ENCODE results near the gene SLC4A2.

DNA sequence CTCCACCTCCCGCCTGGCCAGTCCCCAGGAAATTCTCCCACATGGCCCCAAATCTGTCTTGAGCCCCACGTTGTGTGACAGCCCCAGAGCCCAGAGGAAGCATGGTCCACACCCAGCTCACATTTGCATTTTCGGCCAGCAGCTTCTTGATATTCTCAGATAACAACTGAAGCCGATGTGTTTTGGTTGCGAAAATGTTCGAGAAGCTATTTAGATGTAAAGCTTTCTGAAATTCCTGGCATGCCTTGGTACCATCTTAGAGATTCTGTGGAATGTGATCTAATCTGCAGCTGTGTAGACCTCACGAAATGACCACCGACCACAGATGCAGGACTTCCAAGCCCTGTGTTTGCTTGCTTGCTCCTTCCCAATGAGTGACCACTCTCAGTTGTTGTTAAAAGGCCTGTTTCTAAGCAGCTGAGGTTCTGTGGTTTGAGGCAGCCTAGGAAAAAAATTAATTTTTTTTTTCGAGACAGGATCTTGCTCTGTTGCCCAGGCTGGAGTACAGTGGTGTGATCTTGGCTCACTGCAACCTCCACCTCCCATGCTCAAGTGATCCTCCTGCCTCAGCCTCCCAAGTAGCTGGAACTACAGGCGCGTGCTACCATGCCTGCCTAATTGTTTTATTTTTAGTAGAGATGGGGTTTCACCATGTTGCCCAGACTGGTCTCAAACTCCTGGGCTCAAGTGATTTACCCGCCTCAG, 8.8 kb downstream of the SLC4A2 start:
- TF ChIP-seq, protein P1, sequence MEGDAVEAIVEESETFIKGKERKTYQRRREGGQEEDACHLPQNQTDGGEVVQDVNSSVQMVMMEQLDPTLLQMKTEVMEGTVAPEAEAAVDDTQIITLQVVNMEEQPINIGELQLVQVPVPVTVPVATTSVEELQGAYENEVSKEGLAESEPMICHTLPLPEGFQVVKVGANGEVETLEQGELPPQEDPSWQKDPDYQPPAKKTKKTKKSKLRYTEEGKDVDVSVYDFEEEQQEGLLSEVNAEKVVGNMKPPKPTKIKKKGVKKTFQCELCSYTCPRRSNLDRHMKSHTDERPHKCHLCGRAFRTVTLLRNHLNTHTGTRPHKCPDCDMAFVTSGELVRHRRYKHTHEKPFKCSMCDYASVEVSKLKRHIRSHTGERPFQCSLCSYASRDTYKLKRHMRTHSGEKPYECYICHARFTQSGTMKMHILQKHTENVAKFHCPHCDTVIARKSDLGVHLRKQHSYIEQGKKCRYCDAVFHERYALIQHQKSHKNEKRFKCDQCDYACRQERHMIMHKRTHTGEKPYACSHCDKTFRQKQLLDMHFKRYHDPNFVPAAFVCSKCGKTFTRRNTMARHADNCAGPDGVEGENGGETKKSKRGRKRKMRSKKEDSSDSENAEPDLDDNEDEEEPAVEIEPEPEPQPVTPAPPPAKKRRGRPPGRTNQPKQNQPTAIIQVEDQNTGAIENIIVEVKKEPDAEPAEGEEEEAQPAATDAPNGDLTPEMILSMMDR (IDR thresholded peaks at IDR 0.05; ENCODE audit: low read depth, low read length): no peak
- no peak for TF ChIP-seq EZH2phosphoT487 (IDR thresholded peaks at IDR 0.05; ENCODE audit: low read depth)

All from OCI-LY3 (cell line).